Right lobe of liver (tissue), 6 donors: ENCODE results near the gene KCNQ1OT1. TPM values are rescaled to one million over a fixed set of nuclear protein-coding genes. Genes with fewer than 3 reads are reported as not detected.

Experiments used
- ATAC-seq, 4 donors: fragments of 200-7000 bp; cut with Tn5 transposase; one replicate each; pipeline ENCODE4 v1.9.1; 2020; ENCODE audit warnings: mild to moderate bottlenecking in 4 of 4, moderate library complexity in 4 of 4
- DNase-seq, 3 donors: peaks; one replicate each; pipeline ENCODE4 v3.0.0-alpha.2; 2020
- H3K27ac ChIP-seq, 3 donors: fragments of 200-600 bp; one replicate each; pipeline ENCODE4 v1.8.0; 2022
- H3K27me3 ChIP-seq, 2 donors: fragments of 200-600 bp; one replicate each; pipeline ENCODE4 v1.8.0; 2022
- H3K36me3 ChIP-seq, 4 donors: fragments of 200-600 bp; sonication (generic) in 1 of 4; one replicate each; pipeline versions ENCODE4 v1.5.1 to v1.8.0; 2017 to 2022; ENCODE audit warnings: control low read depth in 1 of 4
- H3K4me1 ChIP-seq, 4 donors: fragments of 200-600 bp; sonication (generic) in 1 of 4; one replicate each; pipeline versions ENCODE4 v1.5.1 to v1.8.0; 2017 to 2022; ENCODE audit warnings: control low read depth in 1 of 4
- H3K4me3 ChIP-seq, 3 donors: fragments of 200-600 bp; one replicate each; pipeline ENCODE4 v1.8.0; 2022
- H3K9me3 ChIP-seq, 4 donors: fragments of 200-600 bp; sonication (generic) in 1 of 4; one replicate each; pipeline versions ENCODE4 v1.5.1 to v1.8.0; 2017 to 2022; ENCODE audit warnings: control low read depth in 1 of 4
- POLR2A ChIP-seq: fragments of 450-650 bp; IDR thresholded peaks from one replicate; pipeline ENCODE4 v1.6.1; 2017; ENCODE audit warnings: antibody characterized with exemption, mild to moderate bottlenecking
- WGBS: methylation state at CpG from one replicate; pipeline ENCODE4 v1.1.6; 2018; ENCODE audit warnings: low coverage, low lambda C conversion rate; ENCODE audit not compliant: insufficient coverage; ENCODE audit errors: missing lambda C conversion rate; 5-methylcytosine and 5-hydroxymethylcytosine counted together
- intact Hi-C, 2 donors: fragments of 100-400 bp; cut with DNase I; formaldehyde crosslinking; loops; one replicate each; pipeline versions ENCODE4 v1.11.2 to v1.14.1; 2022
- total RNA-seq, 6 experiments: library from RNA; depleted of rRNA in 2 of 6; stranded (reverse); fragments of >200 nt in 2 of 6; fragmentation: NEBNext Ultra II Directional in 3 of 6; extraction: Animal tissue kit (Norgen Biotek cat#: 25700) in 3 of 6; gene quantifications; one replicate each; pipeline versions ENCODE4 v1.1.0 to v1.2.4, GENCODE V29; 2016 to 2023
- TF ChIP-seq, protein P1 (sequence below), 4 donors: fragments of 200-600 bp in 3 of 4; fragments of 450-650 bp in 1 of 4; IDR thresholded peaks; one replicate each; pipeline versions ENCODE4 v1.5.1 to v1.8.0; 2016 to 2022; ENCODE audit warnings: antibody characterized with exemption in 4 of 4, mild to moderate bottlenecking in 2 of 4
- donor health status: DM: no; HTN: yes; CAD: no.
- donor health status: DM: no; HTN: no; CAD: no.
- donor health status: DM: no; HTN: no; CAD: no.
- donor health status: DM: no; HTN: yes; CAD: no.
- donor health status: DM: no; HTN: yes; CAD: no.

KCNQ1OT1 gene
- total RNA-seq, 6 experiments from 2014 or later = 0.37 to 1.7 (median 0.60) TPM

GRCh38 chr11:2709429-2709828, 9.6 kb upstream of the KCNQ1OT1 start:
- TF ChIP-seq, protein P1, sequence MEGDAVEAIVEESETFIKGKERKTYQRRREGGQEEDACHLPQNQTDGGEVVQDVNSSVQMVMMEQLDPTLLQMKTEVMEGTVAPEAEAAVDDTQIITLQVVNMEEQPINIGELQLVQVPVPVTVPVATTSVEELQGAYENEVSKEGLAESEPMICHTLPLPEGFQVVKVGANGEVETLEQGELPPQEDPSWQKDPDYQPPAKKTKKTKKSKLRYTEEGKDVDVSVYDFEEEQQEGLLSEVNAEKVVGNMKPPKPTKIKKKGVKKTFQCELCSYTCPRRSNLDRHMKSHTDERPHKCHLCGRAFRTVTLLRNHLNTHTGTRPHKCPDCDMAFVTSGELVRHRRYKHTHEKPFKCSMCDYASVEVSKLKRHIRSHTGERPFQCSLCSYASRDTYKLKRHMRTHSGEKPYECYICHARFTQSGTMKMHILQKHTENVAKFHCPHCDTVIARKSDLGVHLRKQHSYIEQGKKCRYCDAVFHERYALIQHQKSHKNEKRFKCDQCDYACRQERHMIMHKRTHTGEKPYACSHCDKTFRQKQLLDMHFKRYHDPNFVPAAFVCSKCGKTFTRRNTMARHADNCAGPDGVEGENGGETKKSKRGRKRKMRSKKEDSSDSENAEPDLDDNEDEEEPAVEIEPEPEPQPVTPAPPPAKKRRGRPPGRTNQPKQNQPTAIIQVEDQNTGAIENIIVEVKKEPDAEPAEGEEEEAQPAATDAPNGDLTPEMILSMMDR (IDR thresholded peaks at IDR 0.05) = no peak
- no peak for TF ChIP-seq POLR2A
- no peaks in the 10 kb centered on the region for H3K36me3 ChIP-seq
- WGBS = 34% methylated on average over 8 of the region's 8 CpGs
- no peak overlapping the region for H3K27ac ChIP-seq
- ATAC-seq = peak in 1 of 4 donors; percentile 29
- H3K9me3 ChIP-seq = no peaks in the 10 kb centered on the region
- H3K4me1 ChIP-seq = no peaks in the 10 kb centered on the region
- intact Hi-C loops = no loop called here
- no peak for DNase-seq
- no peaks in the 10 kb centered on the region for H3K27me3 ChIP-seq
- H3K4me3 ChIP-seq = no peak overlapping the region

DNA sequence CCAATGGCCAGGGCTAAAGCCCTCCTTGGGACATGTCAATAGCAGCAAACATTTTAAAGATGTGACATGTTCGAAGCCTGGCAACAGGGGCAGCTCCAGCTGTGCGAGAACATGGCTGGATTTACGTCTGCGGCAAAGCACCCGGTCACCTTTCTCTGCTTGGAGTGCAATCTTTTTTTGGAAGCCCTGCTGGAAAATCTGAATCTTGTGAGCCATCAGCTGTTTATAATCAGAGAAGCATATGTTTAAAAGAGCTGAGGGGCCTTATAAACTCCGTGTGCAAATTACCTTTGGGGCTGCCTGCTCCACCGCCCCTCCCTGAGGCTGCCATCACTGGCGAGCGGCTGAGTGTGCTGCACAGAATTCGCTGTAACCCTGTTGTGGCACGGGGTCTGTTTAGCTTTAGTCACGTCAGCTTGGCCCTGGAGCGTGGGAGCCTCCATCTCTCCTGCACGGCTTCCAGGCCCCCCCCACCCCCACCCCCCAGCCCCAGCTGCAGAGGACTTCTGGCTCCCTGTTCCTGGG, 9.0 kb upstream of the KCNQ1OT1 start:
- Histone ChIP-seq H3K9me3 (no peaks in the 10 kb centered on the region), H3K27me3 (no peaks in the 10 kb centered on the region), H3K4me1 (no peaks in the 10 kb centered on the region), H3K36me3 (no peaks in the 10 kb centered on the region), H3K27ac (no peak overlapping the region), H3K4me3 (no peak overlapping the region)
- WGBS = 81% methylated on average over 9 of the region's 14 CpGs
- no peak for TF ChIP-seq POLR2A
- TF ChIP-seq, protein P1 (IDR thresholded peaks at IDR 0.05) = no peak
- ATAC-seq = no peak
- DNase-seq = no peak
- intact Hi-C loops = no loop called here

DNA sequence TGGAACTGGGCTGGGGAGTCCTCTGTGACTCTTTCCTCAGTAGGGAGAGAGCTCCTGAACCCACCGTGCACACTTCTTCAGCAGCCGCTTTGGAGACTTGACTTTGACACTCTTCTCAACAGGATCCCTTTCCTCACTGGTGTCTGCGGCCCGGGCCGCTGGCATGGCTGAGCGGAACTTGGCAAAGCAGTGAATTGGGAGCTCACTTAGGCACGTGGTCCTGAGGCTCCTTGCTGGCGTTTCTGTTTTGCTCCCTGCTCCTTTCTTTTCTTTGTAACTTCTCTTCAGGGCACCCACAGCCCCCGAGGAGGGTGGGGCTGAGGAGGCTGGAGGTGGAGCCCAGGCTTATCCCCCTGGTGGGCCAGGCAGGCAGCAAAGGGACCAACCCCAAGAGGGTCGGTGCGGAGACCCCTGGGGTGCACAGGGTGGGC, 8.4 kb upstream of the KCNQ1OT1 start:
- ATAC-seq (no peak), DNase-seq (no peak)
- Histone ChIP-seq H3K27ac (no peak overlapping the region), H3K36me3 (no peaks in the 10 kb centered on the region), H3K27me3 (no peaks in the 10 kb centered on the region), H3K4me3 (no peak overlapping the region), H3K9me3 (no peaks in the 10 kb centered on the region), H3K4me1 (no peaks in the 10 kb centered on the region)
- intact Hi-C loops = no loop called here
- 67% methylated on average over 6 of the region's 11 CpGs for WGBS
- TF ChIP-seq, protein P1 (IDR thresholded peaks at IDR 0.05) = no peak
- no peak for TF ChIP-seq POLR2A

GRCh38 chr11:2707736-2708135, 7.9 kb upstream of the KCNQ1OT1 start:
- Histone ChIP-seq H3K4me3 (no peak overlapping the region), H3K4me1 (no peaks in the 10 kb centered on the region), H3K9me3 (no peaks in the 10 kb centered on the region), H3K27me3 (no peaks in the 10 kb centered on the region), H3K27ac (no peak overlapping the region), H3K36me3 (no peaks in the 10 kb centered on the region)
- TF ChIP-seq POLR2A = no peak
- TF ChIP-seq, protein P1 (IDR thresholded peaks at IDR 0.05) = no peak
- ATAC-seq (no peak), DNase-seq (no peak)
- intact Hi-C loops = no loop called here
- no CpG with 5 or more reads among the region's 7 CpGs for WGBS

DNA sequence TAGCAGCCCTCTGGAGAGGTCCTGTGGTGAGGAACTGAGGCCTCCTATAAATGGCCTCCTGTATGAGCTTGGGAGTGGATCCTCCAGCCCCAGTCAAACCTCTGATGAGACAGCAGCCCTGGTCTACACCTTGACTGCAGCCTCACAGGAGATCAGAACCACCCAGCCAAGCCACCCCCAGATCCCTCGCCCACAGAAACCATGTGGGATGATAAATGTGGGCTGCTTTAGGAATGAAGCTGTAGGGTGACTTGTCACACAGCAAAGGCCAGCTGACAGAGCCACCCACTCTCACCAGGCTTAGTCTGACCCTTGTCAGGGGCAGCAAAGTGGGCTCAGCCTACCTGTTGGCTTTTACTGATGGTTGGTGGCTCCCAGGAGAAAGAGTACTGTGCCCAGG, 6.5 kb upstream of the KCNQ1OT1 start:
- intact Hi-C loops = no loop called here
- H3K4me1 ChIP-seq = no peaks in the 10 kb centered on the region
- WGBS = no CpG with 5 or more reads among the region's 1 CpG

More for the DNA sequence above, 6.5 kb upstream of the KCNQ1OT1 start:
- Histone ChIP-seq H3K4me3 (no peak overlapping the region), H3K9me3 (no peaks in the 10 kb centered on the region), H3K27me3 (no peaks in the 10 kb centered on the region), H3K27ac (no peak overlapping the region), H3K36me3 (no peaks in the 10 kb centered on the region)
- TF ChIP-seq, protein P1 (IDR thresholded peaks at IDR 0.05) = no peak
- TF ChIP-seq POLR2A = no peak
- ATAC-seq = no peak
- DNase-seq = peak in 1 of 3 donors; percentile 20
